Ishikawa (cell line): ENCODE data around the gene EEPD1.

ENCODE experiments used
- CEBPB ChIP-seq: IDR thresholded peaks from 2 replicates; pipeline ENCODE4 v1.6.1; 2012
- CREB1 ChIP-seq: IDR thresholded peaks from 2 replicates; pipeline ENCODE4 v1.6.1; 2012; ENCODE audit warnings: low read depth
- EGR1 ChIP-seq: IDR thresholded peaks from 2 replicates; pipeline ENCODE4 v1.6.1; 2012
- EP300 ChIP-seq: IDR thresholded peaks from 2 replicates; pipeline ENCODE4 v1.6.1; 2012; ENCODE audit warnings: borderline replicate concordance
- FOXM1 ChIP-seq: IDR thresholded peaks from 2 replicates; pipeline ENCODE4 v1.6.1; 2012; ENCODE audit warnings: low read depth, borderline replicate concordance
- NFIC ChIP-seq: IDR thresholded peaks from 2 replicates; pipeline ENCODE4 v1.6.1; 2012
- RAD21 ChIP-seq: IDR thresholded peaks from 2 replicates; pipeline ENCODE4 v1.6.1; 2012; ENCODE audit warnings: low read depth
- TAF1 ChIP-seq: IDR thresholded peaks from 2 replicates; pipeline ENCODE4 v1.6.1; 2012; ENCODE audit warnings: low read depth, mild to moderate bottlenecking
- TCF12 ChIP-seq: IDR thresholded peaks from 2 replicates; pipeline ENCODE4 v1.6.1; 2012; ENCODE audit warnings: low read depth
- TEAD4 ChIP-seq: IDR thresholded peaks from 2 replicates; pipeline ENCODE4 v1.6.1; 2012
- YY1 ChIP-seq: IDR thresholded peaks from 2 replicates; pipeline ENCODE4 v1.6.1; 2012; ENCODE audit warnings: low read depth
- ZBTB7A ChIP-seq: IDR thresholded peaks from 2 replicates; pipeline ENCODE4 v1.6.1; 2012; ENCODE audit warnings: low read depth
- TF ChIP-seq, protein P1 (sequence below): IDR thresholded peaks from 2 replicates; pipeline ENCODE4 v1.6.1; 2012
- TF ChIP-seq, protein P2 (sequence below): IDR thresholded peaks from 2 replicates; pipeline ENCODE4 v1.6.1; 2012
- TF ChIP-seq, protein P3 (sequence below): IDR thresholded peaks from 2 replicates; pipeline ENCODE4 v1.6.1; 2012; ENCODE audit warnings: low read depth, mild to moderate bottlenecking

Gene EEPD1

DNA sequence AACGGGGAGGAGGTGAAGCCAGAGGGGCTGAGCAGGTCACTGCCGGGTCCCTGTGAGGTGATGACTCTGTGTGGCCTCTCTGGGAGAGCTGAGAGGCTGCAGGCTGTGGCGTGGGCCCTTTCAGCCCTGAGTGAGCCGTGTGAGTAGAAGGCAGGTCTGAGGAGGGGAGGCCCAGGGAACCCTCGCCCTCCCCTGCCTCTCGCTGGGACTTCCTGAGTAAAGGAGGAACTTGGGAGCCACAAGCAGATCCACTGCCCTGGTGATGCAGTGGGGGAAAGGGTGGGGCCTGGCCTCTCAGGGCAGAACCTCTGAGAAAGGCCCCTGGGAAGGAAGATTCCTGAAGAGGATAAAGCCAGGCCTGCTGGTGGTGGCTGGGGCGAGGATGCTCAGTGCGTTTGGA is 22.8 kb downstream of the EEPD1 start:
- TF ChIP-seq FOXM1 (no peak), EGR1 (no peak), ZBTB7A (no peak), TCF12 (no peak), RAD21 (no peak), NFIC (no peak)
- TF ChIP-seq, protein P1, sequence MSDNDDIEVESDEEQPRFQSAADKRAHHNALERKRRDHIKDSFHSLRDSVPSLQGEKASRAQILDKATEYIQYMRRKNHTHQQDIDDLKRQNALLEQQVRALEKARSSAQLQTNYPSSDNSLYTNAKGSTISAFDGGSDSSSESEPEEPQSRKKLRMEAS = no peak
- TF ChIP-seq, protein P2, sequence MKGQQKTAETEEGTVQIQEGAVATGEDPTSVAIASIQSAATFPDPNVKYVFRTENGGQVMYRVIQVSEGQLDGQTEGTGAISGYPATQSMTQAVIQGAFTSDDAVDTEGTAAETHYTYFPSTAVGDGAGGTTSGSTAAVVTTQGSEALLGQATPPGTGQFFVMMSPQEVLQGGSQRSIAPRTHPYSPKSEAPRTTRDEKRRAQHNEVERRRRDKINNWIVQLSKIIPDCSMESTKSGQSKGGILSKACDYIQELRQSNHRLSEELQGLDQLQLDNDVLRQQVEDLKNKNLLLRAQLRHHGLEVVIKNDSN = no peak
- TF ChIP-seq, protein P3, sequence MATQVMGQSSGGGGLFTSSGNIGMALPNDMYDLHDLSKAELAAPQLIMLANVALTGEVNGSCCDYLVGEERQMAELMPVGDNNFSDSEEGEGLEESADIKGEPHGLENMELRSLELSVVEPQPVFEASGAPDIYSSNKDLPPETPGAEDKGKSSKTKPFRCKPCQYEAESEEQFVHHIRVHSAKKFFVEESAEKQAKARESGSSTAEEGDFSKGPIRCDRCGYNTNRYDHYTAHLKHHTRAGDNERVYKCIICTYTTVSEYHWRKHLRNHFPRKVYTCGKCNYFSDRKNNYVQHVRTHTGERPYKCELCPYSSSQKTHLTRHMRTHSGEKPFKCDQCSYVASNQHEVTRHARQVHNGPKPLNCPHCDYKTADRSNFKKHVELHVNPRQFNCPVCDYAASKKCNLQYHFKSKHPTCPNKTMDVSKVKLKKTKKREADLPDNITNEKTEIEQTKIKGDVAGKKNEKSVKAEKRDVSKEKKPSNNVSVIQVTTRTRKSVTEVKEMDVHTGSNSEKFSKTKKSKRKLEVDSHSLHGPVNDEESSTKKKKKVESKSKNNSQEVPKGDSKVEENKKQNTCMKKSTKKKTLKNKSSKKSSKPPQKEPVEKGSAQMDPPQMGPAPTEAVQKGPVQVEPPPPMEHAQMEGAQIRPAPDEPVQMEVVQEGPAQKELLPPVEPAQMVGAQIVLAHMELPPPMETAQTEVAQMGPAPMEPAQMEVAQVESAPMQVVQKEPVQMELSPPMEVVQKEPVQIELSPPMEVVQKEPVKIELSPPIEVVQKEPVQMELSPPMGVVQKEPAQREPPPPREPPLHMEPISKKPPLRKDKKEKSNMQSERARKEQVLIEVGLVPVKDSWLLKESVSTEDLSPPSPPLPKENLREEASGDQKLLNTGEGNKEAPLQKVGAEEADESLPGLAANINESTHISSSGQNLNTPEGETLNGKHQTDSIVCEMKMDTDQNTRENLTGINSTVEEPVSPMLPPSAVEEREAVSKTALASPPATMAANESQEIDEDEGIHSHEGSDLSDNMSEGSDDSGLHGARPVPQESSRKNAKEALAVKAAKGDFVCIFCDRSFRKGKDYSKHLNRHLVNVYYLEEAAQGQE = no peak

GRCh38 chr7:36176697-36177096 is 23.6 kb downstream of the EEPD1 start:
- no peak for TF ChIP-seq EP300

GRCh38 chr7:36180121-36180520 is 27.1 kb downstream of the EEPD1 start:
- TF ChIP-seq, protein P2 = no peak
- TF ChIP-seq CEBPB = no peak
- no peak for TF ChIP-seq RAD21
- TF ChIP-seq, protein P3 = no peak
- no peak for TF ChIP-seq TCF12
- no peak for TF ChIP-seq FOXM1
- TF ChIP-seq EP300 = no peak
- no peak for TF ChIP-seq EGR1
- no peak for TF ChIP-seq YY1
- no peak for TF ChIP-seq TAF1
- no peak for TF ChIP-seq NFIC
- TF ChIP-seq CREB1 = no peak
- TF ChIP-seq TEAD4 = no peak
- TF ChIP-seq ZBTB7A = no peak
- TF ChIP-seq, protein P1 = no peak

- no peak for TF ChIP-seq YY1
- no peak for TF ChIP-seq FOXM1
- no peak for TF ChIP-seq TCF12
- TF ChIP-seq NFIC = no peak
- TF ChIP-seq EP300 = no peak
- TF ChIP-seq CREB1 = no peak
- TF ChIP-seq, protein P1 = no peak
- no peak for TF ChIP-seq ZBTB7A
- no peak for TF ChIP-seq EGR1
- no peak for TF ChIP-seq CEBPB
- TF ChIP-seq TEAD4 = no peak
- TF ChIP-seq, protein P2 = no peak
- no peak for TF ChIP-seq TAF1
- TF ChIP-seq, protein P3 = no peak
- no peak for TF ChIP-seq RAD21
Measured at GRCh38 chr7:36181668-36182067, 28.6 kb downstream of the EEPD1 start.
